ENCODE results near the gene FERMT1. TPM values are rescaled to one million over a fixed set of nuclear protein-coding genes. Genes with fewer than 3 reads are reported as not detected.

FERMT1 gene
- polyA plus RNA-seq, 3 donors: not detected

DNA sequence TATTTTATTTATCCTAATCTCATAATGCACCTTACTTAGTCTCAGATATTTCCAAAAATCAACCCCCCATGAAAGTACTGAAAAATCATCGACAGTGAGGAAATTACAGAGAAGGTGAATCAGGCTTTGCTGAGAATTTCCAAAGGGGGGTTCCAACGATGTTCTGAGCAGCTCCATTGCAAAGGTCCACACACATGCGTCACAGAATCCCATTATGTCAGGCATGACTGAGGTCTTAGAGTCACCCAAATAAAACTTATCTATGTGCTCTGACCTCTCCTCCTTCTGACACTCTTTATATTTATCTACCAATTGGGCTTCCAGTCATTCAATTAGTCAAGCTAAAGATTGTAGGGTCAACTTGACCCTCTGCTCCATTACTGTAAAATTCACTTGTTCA lies 56.2 kb downstream of the FERMT1 start:
- Mint-ChIP-seq H3K27me3 (ENCODE audit: low read depth in 3 of 3) (peaks cover 3 to 7% (median 6%) of the 10 kb centered on the region in 3 donors), H3K27ac (no peak overlapping the region), H3K4me1 (no peaks in the 10 kb centered on the region), H3K4me3 (no peak overlapping the region), H3K9me3 (peaks cover 0 to 2% (median 0%) of the 10 kb centered on the region in 7 donors), H3K36me3 (no peaks in the 10 kb centered on the region)
- no peaks in the 10 kb centered on the region for H4K20me1 ChIP-seq (ENCODE audit: insufficient read depth, low read length)
- H3K4me1 ChIP-seq (ENCODE audit: control insufficient read depth in 1 of 2, insufficient read depth in 2 of 2, low read length in 2 of 2): no peaks in the 10 kb centered on the region
- no peaks in the 10 kb centered on the region for H3K36me3 ChIP-seq (replicated peaks in 1 of 2; ENCODE audit: control insufficient read depth in 1 of 2, insufficient read depth in 2 of 2, low read length in 2 of 2)
- H3K9me3 ChIP-seq (replicated peaks in 1 of 2; ENCODE audit: control insufficient read depth in 1 of 2, insufficient read depth in 1 of 2, low read length in 2 of 2): no peaks in the 10 kb centered on the region
- no peak overlapping the region for H3K27ac ChIP-seq (ENCODE audit: low read depth in 1 of 2, low read length in 2 of 2)
- H3K79me2 ChIP-seq (ENCODE audit: insufficient read depth, low read length): no peaks in the 10 kb centered on the region
- TF ChIP-seq, protein P1, sequence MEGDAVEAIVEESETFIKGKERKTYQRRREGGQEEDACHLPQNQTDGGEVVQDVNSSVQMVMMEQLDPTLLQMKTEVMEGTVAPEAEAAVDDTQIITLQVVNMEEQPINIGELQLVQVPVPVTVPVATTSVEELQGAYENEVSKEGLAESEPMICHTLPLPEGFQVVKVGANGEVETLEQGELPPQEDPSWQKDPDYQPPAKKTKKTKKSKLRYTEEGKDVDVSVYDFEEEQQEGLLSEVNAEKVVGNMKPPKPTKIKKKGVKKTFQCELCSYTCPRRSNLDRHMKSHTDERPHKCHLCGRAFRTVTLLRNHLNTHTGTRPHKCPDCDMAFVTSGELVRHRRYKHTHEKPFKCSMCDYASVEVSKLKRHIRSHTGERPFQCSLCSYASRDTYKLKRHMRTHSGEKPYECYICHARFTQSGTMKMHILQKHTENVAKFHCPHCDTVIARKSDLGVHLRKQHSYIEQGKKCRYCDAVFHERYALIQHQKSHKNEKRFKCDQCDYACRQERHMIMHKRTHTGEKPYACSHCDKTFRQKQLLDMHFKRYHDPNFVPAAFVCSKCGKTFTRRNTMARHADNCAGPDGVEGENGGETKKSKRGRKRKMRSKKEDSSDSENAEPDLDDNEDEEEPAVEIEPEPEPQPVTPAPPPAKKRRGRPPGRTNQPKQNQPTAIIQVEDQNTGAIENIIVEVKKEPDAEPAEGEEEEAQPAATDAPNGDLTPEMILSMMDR (IDR thresholded peaks at IDR 0.05): no peak
- 100% methylated on average over 2 of the region's 3 CpGs for WGBS (ENCODE audit: insufficient coverage)
- H3K9ac ChIP-seq (ENCODE audit: insufficient read depth, low read length, poor library complexity, severe bottlenecking): no peak overlapping the region
- intact Hi-C loops (cut with micrococcal nuclease): no loop called here
- no peak for DNase-seq
- H3K4me2 ChIP-seq (replicated peaks; ENCODE audit: extremely low read depth, low read length, poor library complexity, severe bottlenecking): no peak overlapping the region
- H3K4me3 ChIP-seq (replicated peaks in 1 of 3; ENCODE audit: low read depth in 2 of 3, low read length in 3 of 3): no peak overlapping the region
- no peaks in the 10 kb centered on the region for H3K27me3 ChIP-seq (ENCODE audit: control insufficient read depth in 2 of 2, insufficient read depth in 2 of 2, low read length in 2 of 2)
- H2AFZ ChIP-seq (ENCODE audit: insufficient read depth, low read depth, low read length, poor library complexity, severe bottlenecking): no peak overlapping the region

DNA sequence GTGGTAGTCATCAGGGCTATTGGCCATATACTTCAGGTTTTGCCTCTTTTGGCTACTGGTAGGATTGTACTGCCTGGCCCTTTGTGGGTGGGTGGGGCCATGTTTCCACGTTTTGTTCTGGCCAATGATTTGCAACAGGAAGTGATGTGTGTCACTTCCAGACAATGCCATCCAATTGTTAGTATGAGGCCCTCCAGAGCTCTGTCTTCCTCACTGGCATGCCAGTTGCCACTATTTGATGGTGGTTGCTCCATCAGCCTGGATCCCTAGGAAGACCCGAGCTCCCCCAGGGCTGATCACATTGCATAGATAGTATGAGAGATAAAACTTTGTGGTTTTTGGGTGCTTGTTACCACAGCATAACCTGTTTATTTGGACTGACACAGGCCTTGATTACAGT lies 61.3 kb downstream of the FERMT1 start:
- Mint-ChIP-seq H3K4me1 (peaks cover 6% of the 10 kb centered on the region), H3K27ac (no peak overlapping the region), H3K36me3 (no peaks in the 10 kb centered on the region), H3K4me3 (no peak overlapping the region), H3K9me3 (peaks cover 0 to 4% (median 0%) of the 10 kb centered on the region in 7 donors), H3K27me3 (ENCODE audit: low read depth in 3 of 3) (peaks cover 24 to 30% (median 29%) of the 10 kb centered on the region in 3 donors)
- Histone ChIP-seq H3K36me3 (replicated peaks in 1 of 2; ENCODE audit: control insufficient read depth in 1 of 2, insufficient read depth in 2 of 2, low read length in 2 of 2) (no peaks in the 10 kb centered on the region), H3K9me3 (replicated peaks in 1 of 2; ENCODE audit: control insufficient read depth in 1 of 2, insufficient read depth in 1 of 2, low read length in 2 of 2) (no peaks in the 10 kb centered on the region), H2AFZ (ENCODE audit: insufficient read depth, low read depth, low read length, poor library complexity, severe bottlenecking) (no peak overlapping the region), H3K4me1 (ENCODE audit: control insufficient read depth in 1 of 2, insufficient read depth in 2 of 2, low read length in 2 of 2) (no peaks in the 10 kb centered on the region), H3K9ac (ENCODE audit: insufficient read depth, low read length, poor library complexity, severe bottlenecking) (no peak overlapping the region), H4K20me1 (ENCODE audit: insufficient read depth, low read length) (no peaks in the 10 kb centered on the region), H3K79me2 (ENCODE audit: insufficient read depth, low read length) (no peaks in the 10 kb centered on the region), H3K27ac (ENCODE audit: low read depth in 1 of 2, low read length in 2 of 2) (no peak overlapping the region), H3K4me2 (replicated peaks; ENCODE audit: extremely low read depth, low read length, poor library complexity, severe bottlenecking) (no peak overlapping the region), H3K4me3 (replicated peaks in 1 of 3; ENCODE audit: low read depth in 2 of 3, low read length in 3 of 3) (no peak overlapping the region), H3K27me3 (ENCODE audit: control insufficient read depth in 2 of 2, insufficient read depth in 2 of 2, low read length in 2 of 2) (peaks cover 4 to 17% of the 10 kb centered on the region in 2 donors)
- intact Hi-C loops (cut with micrococcal nuclease): no loop called here
- WGBS (ENCODE audit: insufficient coverage): 80% methylated on average over 2 of the region's 2 CpGs
- TF ChIP-seq, protein P1 (IDR thresholded peaks at IDR 0.05): no peak
- DNase-seq: no peak
